Uterus (tissue), 2 donors: ENCODE results near the gene COL4A6.

Experiments used
- POLR2A ChIP-seq, 2 donors: fragments of 450-650 bp; IDR thresholded peaks; one replicate each; pipeline ENCODE4 v1.6.1; 2016; ENCODE audit warnings: antibody characterized with exemption in 2 of 2, mild to moderate bottlenecking in 1 of 2, moderate library complexity in 1 of 2
- TF ChIP-seq, protein P1 (sequence below), 4 experiments: fragments of 200-600 bp in 2 of 4; fragments of 450-650 bp in 2 of 4; sonication (generic) in 2 of 4; IDR thresholded peaks; one replicate each; pipeline ENCODE4 v1.5.1; 2016 to 2019; ENCODE audit warnings: antibody characterized with exemption in 4 of 4, mild to moderate bottlenecking in 2 of 4, moderate library complexity in 1 of 4

- TF ChIP-seq, protein P1, sequence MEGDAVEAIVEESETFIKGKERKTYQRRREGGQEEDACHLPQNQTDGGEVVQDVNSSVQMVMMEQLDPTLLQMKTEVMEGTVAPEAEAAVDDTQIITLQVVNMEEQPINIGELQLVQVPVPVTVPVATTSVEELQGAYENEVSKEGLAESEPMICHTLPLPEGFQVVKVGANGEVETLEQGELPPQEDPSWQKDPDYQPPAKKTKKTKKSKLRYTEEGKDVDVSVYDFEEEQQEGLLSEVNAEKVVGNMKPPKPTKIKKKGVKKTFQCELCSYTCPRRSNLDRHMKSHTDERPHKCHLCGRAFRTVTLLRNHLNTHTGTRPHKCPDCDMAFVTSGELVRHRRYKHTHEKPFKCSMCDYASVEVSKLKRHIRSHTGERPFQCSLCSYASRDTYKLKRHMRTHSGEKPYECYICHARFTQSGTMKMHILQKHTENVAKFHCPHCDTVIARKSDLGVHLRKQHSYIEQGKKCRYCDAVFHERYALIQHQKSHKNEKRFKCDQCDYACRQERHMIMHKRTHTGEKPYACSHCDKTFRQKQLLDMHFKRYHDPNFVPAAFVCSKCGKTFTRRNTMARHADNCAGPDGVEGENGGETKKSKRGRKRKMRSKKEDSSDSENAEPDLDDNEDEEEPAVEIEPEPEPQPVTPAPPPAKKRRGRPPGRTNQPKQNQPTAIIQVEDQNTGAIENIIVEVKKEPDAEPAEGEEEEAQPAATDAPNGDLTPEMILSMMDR (IDR thresholded peaks at IDR 0.05) = no peak
- TF ChIP-seq POLR2A (IDR thresholded peaks at IDR 0.05) = no peak
Measured at GRCh38 chrX:108126661-108127060, 311.6 kb downstream of the COL4A6 start.
